ENCODE results near the gene BUB1B.

Gene BUB1B

DNA sequence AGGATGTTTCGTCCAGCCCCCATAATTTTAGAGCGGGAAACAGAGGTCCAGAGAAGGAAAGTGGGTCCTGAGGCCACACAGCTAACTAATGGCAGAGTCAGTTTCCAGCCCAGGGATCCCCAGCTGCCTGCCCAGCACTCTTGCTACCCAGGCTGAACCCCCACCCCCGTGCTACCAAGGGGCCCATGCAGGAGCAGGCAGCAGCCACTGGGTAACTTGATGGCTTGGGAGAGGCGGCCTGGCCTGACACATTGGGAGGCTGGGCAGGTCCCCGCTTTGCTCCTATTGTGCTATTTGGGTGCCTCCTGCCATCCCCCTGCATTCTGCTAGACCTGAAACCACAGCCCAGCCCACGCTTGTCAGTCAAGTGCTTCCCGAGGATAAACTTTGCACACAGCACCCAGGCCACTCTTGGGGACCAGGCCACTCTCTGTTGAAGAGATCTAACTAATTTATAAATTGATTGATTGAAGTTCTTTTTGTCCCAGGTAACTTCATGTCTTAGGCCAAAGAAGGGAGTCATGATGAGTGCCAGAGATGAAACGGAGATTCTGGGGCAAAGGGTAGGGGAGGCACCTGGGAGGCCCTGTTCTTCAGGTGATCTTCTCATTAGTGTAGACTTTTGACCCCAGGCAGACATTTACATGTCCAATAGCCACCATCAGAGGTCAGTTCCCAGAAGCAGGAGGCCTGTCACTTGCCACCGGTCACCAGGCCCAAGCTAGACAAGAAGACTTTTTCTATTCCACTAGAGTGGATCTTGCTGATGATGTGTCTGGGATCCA, 85.0 kb downstream of the BUB1B start:
- FAIRE-seq (no peak), DNase-seq (ENCODE audit: insufficient read length, low spot score) (no peak)
- TF ChIP-seq CTCF (IDR thresholded peaks at IDR 0.05; ENCODE audit: insufficient read depth, missing control alignments), result no peak

DNA sequence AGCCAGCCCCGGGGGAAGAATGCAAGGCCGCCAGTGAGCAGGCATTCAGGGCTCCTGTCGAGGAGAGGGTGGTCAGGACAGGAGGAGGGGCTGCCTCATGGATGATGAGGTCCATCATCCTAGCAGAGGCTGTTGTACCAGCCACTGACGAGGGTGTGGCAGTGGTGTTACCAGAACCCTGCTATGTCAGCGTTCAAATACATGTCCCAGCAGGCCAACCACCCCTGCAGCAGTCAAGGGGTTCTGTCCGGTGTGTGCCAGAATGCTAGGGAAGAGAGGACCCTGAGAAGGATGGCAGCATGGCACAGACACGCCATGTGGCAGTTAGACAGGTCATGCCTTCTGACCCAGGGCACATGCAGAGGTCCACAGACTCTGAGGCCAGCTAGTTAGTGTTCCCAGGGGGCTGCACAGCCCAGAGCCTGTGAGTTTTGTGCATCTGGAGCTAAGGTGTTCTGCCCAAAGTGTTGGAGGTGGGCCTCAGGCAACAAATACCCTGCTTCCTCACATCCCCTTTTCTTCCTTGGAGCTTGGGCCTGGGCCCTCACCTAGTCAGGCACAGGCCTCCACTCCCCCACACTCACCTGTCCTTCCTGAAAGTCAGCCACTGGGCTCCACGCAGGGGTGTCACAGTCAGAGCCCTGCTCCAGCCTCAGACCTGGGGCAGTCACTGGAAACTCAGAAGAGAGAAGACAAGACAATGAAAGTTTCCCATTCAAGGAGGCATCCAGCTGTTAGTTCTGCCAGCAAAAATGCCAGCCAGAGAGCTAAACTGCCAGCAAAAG, 85.8 kb downstream of the BUB1B start:
- no peak for FAIRE-seq
- DNase-seq (ENCODE audit: insufficient read length, low spot score), result no peak
- no peak for TF ChIP-seq CTCF (IDR thresholded peaks at IDR 0.05; ENCODE audit: insufficient read depth, missing control alignments)

DNA sequence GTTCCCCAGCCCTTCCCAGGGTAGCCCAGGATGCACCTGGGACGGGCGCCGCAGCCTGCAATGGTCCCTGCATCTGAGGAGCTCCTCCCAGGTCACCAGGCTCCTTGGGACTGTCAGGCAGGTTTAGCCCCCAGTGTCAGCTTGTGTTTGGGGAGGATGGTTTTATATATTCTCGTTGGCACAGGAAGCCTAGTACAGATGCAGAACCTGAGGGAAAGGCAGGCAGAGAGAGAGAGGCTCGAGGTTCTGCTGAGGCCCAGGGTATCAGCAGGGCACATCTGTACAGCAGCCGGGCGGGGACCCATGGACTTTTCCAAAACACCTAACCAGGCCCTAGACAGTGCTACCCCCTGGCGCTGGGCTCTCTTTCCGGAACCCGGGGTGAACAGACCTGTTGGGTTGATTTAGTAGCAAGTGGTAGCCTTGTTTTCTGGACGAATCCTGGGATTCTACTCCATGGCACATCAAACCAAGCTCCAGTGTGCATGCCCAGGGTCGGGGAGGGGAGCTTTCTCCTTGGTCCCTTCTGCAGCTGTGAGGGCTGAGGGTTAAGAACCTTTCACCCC, 86.6 kb downstream of the BUB1B start:
- TF ChIP-seq CTCF (IDR thresholded peaks at IDR 0.05; ENCODE audit: insufficient read depth, missing control alignments), result no peak
- DNase-seq (ENCODE audit: insufficient read length, low spot score) (no peak), FAIRE-seq (no peak)

DNA sequence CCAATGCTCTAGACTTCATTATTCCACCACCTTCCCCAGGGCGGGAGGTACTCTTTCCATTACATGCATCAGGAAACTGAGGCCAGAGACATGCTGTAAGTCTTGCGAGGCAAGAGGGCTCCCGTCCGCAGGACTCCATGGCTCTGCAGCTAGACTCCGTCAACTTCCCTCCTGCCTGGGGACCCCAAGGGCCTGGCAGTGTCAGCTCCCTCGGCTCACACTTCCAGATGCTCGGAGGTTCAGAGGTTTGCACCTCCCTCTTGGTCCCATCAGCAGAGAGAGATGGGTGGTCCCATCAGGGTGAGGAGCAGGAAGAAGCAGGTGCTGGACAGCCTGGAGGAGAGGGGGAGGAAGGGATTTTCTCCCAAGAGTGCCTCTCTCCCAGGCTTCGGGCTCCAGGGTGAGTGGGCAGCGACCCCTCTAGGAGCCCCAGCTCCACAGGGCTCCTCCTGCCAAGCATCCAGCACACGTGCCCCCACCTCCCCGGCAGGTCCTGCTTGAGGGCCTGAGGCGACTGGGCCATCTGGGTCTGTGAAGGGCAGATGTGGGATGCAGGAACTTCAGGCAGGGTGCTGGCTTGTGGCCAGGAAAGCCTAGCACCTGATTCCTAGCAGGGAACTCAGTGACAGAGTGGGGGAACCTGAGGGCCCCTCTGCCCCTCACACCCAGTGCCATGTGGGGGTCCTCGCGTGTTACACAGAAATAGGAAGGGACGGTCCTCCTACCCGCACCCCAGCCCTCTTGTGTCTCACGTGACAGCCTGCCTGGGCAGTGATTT, 87.3 kb downstream of the BUB1B start:
- no peak for DNase-seq (ENCODE audit: insufficient read length, low spot score)

GRCh38 chr15:40249477-40250303, 88.8 kb downstream of the BUB1B start:
- FAIRE-seq, result no peak
- TF ChIP-seq CTCF (IDR thresholded peaks at IDR 0.05; ENCODE audit: insufficient read depth, missing control alignments), result no peak
- no peak for DNase-seq (ENCODE audit: insufficient read length, low spot score)

More for the DNA sequence above, 87.3 kb downstream of the BUB1B start:
- FAIRE-seq, result no peak
- TF ChIP-seq CTCF (IDR thresholded peaks at IDR 0.05; ENCODE audit: insufficient read depth, missing control alignments), result no peak

DNA sequence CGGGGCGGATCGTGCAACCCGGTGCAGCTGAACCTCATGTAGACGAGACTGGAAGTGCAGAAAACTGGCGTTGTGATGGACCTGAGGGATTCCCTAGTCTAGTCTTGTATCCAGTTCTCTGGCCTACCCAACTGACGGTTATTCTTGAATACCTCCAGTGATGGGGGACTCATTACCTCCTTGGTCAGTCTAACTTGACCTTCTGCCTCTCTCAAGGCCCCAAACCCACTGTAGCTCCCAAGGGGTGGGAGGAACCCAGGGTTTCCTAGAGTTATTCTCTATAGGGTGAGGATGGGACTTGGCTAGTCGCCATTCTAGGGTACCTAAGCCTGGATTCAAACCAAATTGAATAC, 89.4 kb downstream of the BUB1B start:
- TF ChIP-seq CTCF (IDR thresholded peaks at IDR 0.05; ENCODE audit: insufficient read depth, missing control alignments), result no peak
- DNase-seq (ENCODE audit: insufficient read length, low spot score), result no peak
- FAIRE-seq, result no peak
